Ovary (tissue), 3 donors: ENCODE measurements around the gene HOXA5.

ENCODE experiments used
- POLR2A ChIP-seq: fragments of 450-650 bp; IDR thresholded peaks from one replicate; pipeline ENCODE4 v1.6.1; 2017; ENCODE audit warnings: antibody characterized with exemption, mild to moderate bottlenecking, moderate library complexity
- TF ChIP-seq, protein P1 (sequence below), 3 donors: fragments of 450-650 bp in 2 of 3; fragments of 200-600 bp in 1 of 3; IDR thresholded peaks; one replicate each; pipeline versions ENCODE4 v1.5.1 to v1.8.0; 2016 to 2022; ENCODE audit warnings: antibody characterized with exemption in 3 of 3, mild to moderate bottlenecking in 1 of 3
- donor health status: DM: no; HTN: no; CAD: no.

GRCh38 chr7:27159266-27160144, 16.0 kb upstream of the HOXA5 start:
- TF ChIP-seq, protein P1, sequence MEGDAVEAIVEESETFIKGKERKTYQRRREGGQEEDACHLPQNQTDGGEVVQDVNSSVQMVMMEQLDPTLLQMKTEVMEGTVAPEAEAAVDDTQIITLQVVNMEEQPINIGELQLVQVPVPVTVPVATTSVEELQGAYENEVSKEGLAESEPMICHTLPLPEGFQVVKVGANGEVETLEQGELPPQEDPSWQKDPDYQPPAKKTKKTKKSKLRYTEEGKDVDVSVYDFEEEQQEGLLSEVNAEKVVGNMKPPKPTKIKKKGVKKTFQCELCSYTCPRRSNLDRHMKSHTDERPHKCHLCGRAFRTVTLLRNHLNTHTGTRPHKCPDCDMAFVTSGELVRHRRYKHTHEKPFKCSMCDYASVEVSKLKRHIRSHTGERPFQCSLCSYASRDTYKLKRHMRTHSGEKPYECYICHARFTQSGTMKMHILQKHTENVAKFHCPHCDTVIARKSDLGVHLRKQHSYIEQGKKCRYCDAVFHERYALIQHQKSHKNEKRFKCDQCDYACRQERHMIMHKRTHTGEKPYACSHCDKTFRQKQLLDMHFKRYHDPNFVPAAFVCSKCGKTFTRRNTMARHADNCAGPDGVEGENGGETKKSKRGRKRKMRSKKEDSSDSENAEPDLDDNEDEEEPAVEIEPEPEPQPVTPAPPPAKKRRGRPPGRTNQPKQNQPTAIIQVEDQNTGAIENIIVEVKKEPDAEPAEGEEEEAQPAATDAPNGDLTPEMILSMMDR (IDR thresholded peaks at IDR 0.05) = no peak
- TF ChIP-seq POLR2A = no peak
